22Rv1 (cell line): ENCODE results near the gene COX4I1.

Experiments
- H3K27ac ChIP-seq: fragments of 450-650 bp; 2 replicates; pipeline ENCODE4 v1.5.1; 2017
- ZFX ChIP-seq: fragments of 450-650 bp; IDR thresholded peaks from 2 replicates; pipeline ENCODE4 v1.6.1; 2017; ENCODE audit warnings: antibody characterized with exemption, borderline replicate concordance
- TF ChIP-seq, protein P1 (sequence below): fragments of 450-650 bp; IDR thresholded peaks from 2 replicates; pipeline ENCODE4 v1.5.1; 2017; ENCODE audit warnings: mild to moderate bottlenecking

The COX4I1 gene

GRCh38 chr16:85780281-85780680, 19.2 kb upstream of the COX4I1 start:
- no peak for TF ChIP-seq ZFX
- TF ChIP-seq, protein P1, sequence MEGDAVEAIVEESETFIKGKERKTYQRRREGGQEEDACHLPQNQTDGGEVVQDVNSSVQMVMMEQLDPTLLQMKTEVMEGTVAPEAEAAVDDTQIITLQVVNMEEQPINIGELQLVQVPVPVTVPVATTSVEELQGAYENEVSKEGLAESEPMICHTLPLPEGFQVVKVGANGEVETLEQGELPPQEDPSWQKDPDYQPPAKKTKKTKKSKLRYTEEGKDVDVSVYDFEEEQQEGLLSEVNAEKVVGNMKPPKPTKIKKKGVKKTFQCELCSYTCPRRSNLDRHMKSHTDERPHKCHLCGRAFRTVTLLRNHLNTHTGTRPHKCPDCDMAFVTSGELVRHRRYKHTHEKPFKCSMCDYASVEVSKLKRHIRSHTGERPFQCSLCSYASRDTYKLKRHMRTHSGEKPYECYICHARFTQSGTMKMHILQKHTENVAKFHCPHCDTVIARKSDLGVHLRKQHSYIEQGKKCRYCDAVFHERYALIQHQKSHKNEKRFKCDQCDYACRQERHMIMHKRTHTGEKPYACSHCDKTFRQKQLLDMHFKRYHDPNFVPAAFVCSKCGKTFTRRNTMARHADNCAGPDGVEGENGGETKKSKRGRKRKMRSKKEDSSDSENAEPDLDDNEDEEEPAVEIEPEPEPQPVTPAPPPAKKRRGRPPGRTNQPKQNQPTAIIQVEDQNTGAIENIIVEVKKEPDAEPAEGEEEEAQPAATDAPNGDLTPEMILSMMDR, result no peak
- no peak overlapping the region for H3K27ac ChIP-seq

DNA sequence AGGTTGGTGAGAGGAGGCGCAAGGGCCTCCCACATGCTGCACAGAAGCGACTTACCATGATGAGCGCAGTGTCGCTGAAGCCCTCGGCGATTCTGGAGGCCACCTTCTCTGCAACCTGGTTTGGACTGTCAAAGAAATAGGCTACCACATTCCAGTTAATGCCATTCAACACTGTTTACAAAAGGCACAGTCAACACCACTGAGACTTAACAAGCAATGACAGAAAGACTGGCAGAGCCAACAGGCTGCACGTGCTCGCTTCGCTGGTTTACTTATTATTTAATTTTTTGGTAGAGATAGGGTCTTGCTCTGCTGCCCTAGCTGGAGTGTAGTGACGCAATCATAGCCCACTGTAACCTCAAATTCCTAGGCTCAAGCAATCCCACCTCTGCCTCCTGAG, 18.3 kb upstream of the COX4I1 start:
- H3K27ac ChIP-seq, result peak overlapping the region; percentile 76
- no peak for TF ChIP-seq ZFX
- TF ChIP-seq, protein P1, result no peak

DNA sequence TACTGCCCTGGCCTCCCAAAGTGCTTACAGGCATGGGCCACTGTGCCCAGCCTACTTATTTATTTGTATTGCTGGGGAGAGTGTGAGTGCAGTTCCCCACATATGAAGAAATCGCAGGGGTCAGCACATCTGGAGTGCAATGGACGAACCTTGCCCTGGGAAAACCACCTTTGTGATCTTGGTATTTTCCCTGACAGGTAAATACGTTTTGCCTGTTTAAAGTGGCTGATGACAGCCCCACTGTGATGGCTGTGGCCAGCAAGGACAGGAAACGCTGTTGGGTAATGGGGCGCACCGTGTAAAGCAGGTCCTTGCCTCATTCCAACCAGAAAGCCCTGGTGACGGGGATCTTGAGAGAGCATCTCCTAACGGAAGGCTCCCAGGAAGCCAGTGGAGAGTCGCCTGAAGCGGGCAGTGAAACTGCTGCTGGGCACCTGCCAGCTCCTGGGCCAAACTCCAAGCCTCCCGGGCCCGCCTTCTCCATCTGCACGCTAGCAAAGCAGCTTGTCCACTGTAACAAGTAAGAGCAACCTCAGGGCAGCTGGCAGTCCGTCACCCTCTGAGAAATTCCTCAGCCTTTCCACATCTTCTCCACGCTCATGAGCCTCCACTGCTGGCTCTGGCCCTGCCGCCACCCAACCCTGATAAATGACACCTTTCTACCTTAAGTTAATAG, 17.7 kb upstream of the COX4I1 start:
- TF ChIP-seq, protein P1, result no peak
- TF ChIP-seq ZFX, result no peak
- peak overlapping the region; percentile 76 for H3K27ac ChIP-seq

DNA sequence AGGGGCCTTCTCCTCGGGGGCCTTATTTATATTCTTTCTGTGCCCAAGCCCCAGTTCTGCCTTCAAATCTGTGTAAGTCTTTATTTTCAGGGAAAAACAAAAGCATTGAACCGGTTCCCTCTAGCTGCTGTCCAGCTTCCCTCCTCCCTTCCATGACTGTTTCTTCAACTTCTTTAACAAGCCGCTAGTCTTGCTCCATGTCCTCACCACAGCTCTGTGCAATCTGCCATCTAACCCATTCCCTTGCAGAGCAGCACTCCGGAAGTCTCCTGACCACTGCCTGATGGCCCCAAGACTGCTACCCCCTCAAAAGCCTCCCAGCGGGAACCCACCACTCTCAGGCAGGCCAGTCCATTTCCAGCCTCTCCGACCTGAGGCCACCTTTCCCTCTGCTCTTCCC, 17.0 kb upstream of the COX4I1 start:
- H3K27ac ChIP-seq, result peak overlapping the region; percentile 76
- TF ChIP-seq, protein P1, result no peak
- no peak for TF ChIP-seq ZFX

DNA sequence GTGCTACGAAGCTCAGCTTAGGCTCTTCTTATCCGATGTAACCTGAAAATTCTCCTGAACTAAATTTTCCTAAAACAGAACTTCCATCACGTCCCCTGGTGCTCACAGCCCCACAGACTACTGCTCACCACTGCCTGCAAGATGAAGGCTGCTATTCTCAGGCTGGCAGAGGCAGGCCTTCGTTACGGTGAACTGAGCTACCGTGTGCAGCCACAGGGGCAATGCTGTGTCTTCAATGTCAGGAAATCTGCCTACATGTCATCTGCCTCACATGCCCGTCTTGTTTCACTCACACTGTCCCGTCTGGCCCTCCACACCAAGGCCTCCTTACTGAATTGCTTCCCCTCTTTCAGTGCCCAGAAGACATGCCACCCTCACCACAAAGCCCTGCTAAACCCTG, 16.1 kb upstream of the COX4I1 start:
- no peak for TF ChIP-seq ZFX
- TF ChIP-seq, protein P1, result no peak
- H3K27ac ChIP-seq, result peak overlapping the region; percentile 76

DNA sequence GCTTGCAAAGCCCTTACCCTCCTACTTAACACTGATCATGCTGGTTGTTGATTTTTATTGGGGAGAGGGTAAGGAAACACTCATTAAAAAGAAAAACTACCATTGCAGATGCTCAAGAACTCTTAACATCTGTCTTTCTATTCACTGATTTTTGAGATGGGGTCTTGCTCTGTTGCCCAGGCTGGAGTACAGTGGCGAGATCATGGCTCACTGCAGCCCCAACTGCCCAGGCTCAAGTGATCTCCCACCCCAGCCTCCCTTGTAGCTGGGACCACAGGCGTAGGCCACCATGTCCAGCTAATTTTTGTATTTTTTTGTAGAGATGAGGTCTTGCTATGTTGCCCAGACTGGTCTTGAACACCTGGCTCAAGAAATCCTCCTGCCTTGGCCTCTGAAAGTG, 14.7 kb upstream of the COX4I1 start:
- no peak overlapping the region for H3K27ac ChIP-seq
- TF ChIP-seq, protein P1, result no peak
- no peak for TF ChIP-seq ZFX

DNA sequence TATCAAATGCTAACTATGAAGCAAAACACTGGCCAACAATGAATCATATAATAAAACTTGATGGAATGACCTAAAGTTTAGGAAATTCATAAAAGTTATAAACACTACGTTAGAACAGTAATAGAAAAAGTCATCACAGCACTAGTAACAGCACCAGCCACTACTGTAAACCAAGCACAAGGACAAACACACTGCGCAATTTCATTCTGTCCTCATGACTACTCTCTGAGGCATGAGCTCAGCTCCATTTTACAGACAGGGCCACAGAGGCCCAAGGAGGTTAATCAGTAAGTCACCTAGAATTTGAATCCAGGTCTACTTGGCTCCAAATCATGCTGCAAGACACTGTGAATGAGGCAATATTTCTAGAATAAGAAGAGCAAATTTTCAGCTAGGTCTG, 13.6 kb upstream of the COX4I1 start:
- H3K27ac ChIP-seq, result no peak overlapping the region
- no peak for TF ChIP-seq ZFX
- TF ChIP-seq, protein P1, result no peak
